ENCODE data around the gene CHST12. TPM values are rescaled to one million over a fixed set of nuclear protein-coding genes. Genes with fewer than 3 reads are reported as not detected.
A peak's percentile ranks its signal among the peaks of the same experiment; 100 is the strongest.
"Not testable (repeated sequence)": the region's sequence is repeated elsewhere in the genome, so short reads cannot be mapped to it uniquely, and the experiment has no call there.

Gene CHST12
- total RNA-seq, 1 experiment from 2014 or later = 20.6 TPM

GRCh38 chr7:2460188-2460587 lies 56.8 kb downstream of the CHST12 start:
- DNase-seq (ENCODE audit: low spot score) = no peak

GRCh38 chr7:2460641-2461040 lies 57.2 kb downstream of the CHST12 start:
- DNase-seq (ENCODE audit: low spot score) = no peak

- no peak for DNase-seq (ENCODE audit: low spot score)
These were observed 58.0 kb downstream of the CHST12 start for GRCh38 chr7:2461268-2462026.

DNA sequence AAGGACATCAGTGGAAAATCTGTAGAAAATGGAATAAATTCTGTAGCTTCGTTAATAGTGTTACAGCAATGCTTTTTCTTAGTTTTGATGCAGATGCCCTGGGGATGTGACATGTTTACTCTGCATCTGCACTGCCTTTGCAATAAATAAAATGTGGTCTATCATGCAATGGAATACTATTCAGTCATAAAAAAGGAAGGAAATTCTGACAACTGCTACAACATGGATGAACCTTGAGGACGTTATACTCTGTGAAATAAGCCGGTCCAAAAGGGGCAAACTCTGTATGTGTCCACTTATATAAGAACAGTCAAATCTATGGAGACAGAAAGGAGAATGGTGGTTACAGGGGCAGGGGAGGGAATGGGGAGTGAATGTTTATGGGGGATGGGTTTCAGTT lies 59.3 kb downstream of the CHST12 start:
- DNase-seq (ENCODE audit: low spot score) = no peak

GRCh38 chr7:2465928-2466327 lies 62.5 kb downstream of the CHST12 start:
- no peak for DNase-seq (ENCODE audit: low spot score)

DNA sequence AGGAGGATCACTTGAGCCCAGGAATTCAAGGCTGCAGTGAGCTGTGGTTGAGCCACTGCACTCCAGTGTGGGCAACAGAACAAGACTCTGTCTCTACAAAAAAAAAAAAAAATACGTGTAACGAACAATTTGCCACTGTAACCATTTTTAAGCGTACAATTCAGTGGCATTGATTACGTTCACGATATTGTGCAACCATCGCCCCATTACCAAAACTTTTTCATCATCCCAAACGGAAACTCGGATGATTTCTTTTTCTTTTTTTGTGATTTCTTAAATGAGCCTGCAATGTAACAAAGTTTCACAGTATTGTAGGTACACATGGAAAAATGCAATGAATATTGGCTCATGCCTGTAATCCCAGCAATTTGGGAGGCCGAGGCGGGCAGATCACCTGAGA lies 63.3 kb downstream of the CHST12 start:
- no peak for DNase-seq (ENCODE audit: low spot score)

DNA sequence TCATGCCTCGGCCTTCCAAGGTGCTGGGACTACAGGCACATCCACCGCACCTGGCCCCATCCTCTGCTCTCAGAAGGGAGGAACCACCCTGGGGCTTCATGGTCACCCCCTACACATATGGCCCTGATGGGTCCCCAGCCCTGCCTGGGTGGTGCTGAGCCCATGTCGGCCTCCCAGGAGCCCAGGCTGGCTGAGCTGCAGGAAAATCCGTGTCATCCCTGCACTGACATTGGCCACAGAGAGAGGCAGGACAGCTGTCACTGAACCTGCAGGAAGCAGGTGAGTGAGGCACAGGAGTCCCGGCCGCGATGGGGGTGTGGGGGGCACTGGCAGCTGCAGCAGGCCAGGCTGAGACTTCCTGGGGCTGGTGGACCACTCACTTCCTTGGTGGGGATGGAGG lies 64.8 kb downstream of the CHST12 start:
- DNase-seq (ENCODE audit: low spot score) = no peak

- not testable (repeated sequence) for DNase-seq (ENCODE audit: low spot score)
These were observed 66.2 kb downstream of the CHST12 start for GRCh38 chr7:2469460-2470203.

DNA sequence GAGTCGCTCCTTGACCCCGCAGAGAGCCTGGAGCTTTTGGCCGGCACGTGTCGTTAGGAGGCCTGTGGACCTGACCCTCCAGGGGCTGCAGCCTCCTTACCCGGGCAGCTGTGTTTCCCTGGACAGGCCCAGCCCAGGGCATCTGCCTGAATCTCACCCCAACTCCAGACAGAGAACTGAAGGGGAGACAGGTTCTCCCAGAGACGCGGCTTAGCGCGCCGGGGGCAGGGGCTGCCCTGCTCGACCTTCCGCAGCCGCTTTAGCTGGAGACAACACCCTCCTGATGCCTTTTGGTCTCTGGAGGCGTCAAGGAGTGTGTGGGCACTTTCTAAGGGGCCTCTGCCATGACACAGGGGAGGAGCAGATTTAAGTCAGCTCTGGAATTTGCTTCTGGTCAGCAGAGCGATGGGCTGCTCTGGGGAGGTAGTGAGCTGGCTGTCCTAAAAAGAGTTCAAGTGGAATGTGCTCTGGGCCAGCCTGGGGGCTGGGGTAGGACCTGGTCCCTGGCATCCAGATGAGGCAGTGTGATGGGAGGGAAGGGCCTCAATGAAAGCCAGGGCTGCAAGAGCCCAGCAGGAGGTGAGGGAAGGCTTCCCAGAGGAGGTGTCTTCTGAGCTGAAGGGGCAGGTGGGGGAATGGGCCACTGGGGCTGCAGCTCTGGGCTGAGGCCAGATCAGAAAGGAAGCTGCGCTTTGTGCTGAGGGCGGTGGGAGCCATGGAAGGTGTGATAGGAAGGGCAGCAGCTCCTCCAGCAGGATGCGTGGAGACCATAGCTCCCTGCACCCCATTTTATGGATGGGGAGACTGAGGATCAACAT lies 67.0 kb downstream of the CHST12 start:
- DNase-seq (ENCODE audit: low spot score) = no peak

GRCh38 chr7:2471022-2471329 lies 67.6 kb downstream of the CHST12 start:
- no peak for DNase-seq (ENCODE audit: low spot score)

GRCh38 chr7:2471396-2471795 lies 68.0 kb downstream of the CHST12 start:
- DNase-seq (ENCODE audit: low spot score) = no peak

DNA sequence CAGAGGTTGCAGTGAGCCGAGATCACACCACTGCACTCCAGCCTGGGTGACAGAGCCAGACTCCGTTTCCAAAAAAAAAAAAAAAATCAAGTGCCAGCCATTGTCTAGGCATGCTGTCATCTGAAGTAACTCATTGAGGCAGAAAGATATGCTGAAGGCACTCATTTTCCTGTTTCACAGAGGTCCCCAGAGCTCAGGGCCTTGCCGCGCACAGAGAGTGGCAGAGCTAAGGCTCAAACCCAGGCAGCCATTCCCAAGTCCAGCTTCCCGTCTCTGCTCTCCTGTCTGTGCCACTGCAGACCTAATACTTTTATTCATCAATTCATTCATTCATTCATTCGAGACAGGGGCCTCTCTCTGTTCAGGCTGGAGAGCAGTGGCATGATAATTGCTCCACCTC lies 69.3 kb downstream of the CHST12 start:
- DNase-seq (ENCODE audit: low spot score) = no peak

DNA sequence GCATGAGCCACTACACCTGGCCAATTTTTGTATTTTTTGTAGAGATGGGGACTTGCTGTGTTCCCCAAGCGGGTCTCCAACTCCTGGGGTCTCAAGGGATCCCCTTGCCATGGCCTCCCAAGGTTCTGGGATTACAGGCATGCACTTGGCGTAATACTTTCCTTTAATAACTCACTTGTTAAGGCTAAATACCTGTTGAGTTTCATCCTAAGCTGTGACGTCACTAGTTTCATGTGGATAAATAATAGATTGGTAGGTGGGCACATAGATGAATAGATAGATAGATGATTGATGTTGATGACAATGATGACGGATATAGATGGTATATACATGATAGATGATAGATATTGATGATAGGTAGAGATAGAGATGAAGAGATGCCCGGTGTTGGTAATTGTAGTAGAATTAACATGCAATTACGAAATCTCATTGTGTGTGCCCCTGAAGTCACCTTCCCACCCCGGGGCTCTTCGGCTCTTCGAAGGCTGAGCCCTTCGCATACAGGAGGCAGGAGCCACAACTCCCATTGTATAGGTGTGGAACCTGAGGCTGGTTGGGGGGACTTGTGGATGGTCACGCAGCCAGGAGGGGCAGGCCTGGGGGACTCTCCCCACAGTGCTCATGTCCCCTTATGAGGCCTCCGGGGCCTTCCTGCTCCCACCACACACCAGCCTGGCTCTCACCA lies 70.2 kb downstream of the CHST12 start:
- no peak for DNase-seq (ENCODE audit: low spot score)

DNA sequence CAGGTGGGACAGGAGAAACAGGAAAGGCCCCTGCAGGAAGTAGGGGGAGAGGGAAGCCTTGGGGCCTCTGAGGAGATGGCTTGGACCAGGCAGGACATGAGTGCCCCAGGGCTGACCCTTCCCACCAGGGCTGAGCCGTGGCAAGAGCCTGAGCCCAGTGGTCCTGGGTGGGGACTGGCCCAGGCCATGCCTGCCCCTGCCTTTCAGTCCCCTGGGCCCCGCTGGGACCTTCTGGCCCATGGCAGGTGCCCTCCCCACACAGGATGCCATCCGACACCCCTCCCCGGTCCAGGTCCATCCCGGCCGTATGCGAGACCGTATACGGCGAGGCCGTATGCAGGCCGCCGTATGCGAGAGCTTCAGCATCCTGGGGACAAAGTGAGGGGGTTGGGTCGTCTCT lies 70.8 kb downstream of the CHST12 start:
- no peak for DNase-seq (ENCODE audit: low spot score)

DNA sequence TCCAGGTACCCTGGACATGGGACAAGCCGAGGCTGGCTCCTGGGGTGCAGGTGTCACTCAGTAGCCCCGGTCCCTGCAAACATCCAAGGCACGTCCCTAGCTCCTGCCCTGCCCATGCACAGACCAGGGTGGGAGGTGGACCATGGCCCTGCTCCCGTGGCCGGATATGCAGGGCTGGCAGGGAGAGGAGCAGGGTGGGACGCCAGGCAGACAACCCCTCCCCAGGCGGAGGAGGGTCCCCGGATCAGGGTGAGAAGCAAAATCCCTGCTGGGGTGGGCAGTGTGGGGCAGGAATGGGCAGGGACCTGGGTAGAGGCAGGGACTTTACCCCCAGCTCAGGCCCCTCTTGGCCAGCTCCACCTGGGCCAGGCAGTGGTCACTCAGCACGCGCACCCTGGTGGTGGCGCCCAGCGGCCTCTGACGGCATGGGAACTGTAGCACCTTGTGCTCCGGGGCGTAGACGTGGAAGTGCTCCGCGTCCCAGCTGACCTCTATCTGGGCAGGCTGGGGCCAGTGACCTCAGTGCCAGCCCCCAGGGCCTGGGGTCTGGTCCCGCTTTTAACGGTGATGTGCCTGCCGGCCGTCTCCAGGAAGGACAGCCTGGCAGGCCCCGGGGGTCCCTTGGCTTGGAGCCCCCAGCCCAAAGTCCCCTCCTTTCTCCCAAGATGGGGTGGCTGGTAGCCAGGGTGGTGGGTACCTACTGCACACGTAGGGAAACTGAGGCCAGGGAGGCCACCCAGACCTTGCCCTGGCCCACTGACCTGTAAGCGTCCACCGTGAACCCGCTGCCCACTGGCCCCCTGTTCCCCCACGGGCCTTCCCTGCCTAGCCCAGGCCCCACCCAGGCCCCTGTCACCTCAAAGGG lies 71.6 kb downstream of the CHST12 start:
- no peak for DNase-seq (ENCODE audit: low spot score)

GRCh38 chr7:2475678-2476015 lies 72.2 kb downstream of the CHST12 start:
- no peak for DNase-seq (ENCODE audit: low spot score)

DNA sequence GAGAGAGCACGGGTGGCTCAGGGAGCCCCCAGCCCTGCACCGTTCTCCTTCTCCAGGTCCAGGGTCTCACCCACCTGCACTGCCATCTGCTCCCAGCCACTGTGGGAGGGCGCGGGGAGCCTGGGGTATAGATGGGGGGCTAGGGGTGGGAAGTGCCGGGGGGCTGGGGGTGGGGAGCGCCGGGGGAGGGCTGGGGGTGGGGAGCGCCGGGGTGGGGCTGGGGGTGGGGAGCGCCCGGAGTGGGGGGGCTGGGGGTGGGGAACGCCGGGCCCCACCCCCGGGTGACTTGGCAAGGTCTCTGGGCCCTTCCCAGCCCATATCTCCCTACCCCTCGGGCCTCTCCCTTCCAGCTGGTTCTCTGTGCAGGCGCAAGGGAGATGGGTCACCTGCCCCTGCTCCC lies 72.9 kb downstream of the CHST12 start, which contains the start of gene GRIFIN:
Gene GRIFIN (minus strand): TSS at position 101 of the 400 bp plus-strand sequence. CDS start 15 bp downstream, at position 86.
- DNase-seq (ENCODE audit: low spot score) = no peak

GRCh38 chr7:2476776-2477446 lies 73.5 kb downstream of the CHST12 start:
- DNase-seq (ENCODE audit: low spot score) = no peak

DNA sequence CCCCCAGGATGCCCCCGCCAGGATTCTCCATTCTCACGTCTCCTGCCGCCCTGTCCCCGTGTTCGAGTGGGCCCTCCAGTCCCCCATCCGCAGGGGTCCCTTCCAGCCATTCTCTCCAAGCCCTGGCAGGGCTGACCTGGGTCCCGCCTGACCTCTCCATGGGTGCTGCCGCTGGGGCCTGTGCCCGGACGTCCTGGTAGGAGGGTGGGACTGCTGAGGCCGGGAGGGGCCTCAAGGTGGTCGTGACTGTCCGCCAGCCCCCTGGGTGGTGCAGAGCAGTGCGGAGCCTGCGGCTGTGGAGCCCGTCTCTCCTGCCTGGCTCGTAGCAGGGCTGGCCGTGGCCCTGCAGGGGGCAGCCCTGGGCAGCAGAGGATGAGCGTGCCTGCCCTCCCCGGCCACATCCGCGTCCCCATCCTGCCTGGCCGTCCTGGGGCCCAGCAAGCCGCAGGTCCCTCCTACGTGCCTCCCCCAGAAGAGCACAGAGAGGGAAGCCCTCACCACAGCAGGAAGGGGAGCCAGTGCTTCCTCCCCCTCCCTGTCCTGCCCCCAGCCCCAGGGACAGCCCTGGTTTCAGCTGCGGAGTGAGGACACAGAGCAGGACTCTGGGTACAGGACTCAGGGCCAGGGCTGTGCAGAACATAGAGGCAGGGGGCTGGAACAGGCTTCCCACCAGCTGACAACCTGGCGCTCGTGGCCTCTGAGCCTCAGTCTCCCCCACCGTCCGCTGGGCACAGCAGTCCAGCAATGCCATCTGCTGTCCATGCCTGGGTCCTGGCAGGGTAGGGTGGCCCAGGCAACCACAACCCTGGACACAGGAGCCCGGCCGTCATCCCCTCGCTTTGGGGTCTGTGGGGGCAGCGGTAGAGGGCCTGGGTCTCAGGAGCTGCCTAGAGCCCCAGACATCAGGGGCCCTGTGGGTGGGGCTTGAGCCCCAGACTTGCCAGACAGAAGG lies 74.3 kb downstream of the CHST12 start:
- DNase-seq (ENCODE audit: low spot score) = peak; percentile 91
